Activated gamma-delta T cell (primary cell): ENCODE measurements around the gene GPC6.
"Not testable (repeated sequence)": the region's sequence is repeated elsewhere in the genome, so short reads cannot be mapped to it uniquely, and the experiment has no call there.

Experiments
- DNase-seq: peaks from one replicate; lab custom pipeline; 2025; lab: John Stamatoyannopoulos, UW
- total RNA-seq, 2 donors: gene quantifications; one replicate each; lab custom pipeline; 2026; lab: John Stamatoyannopoulos, UW

GPC6 gene
- total RNA-seq: 0 to 0.48 reads per million in 2 donors

DNA sequence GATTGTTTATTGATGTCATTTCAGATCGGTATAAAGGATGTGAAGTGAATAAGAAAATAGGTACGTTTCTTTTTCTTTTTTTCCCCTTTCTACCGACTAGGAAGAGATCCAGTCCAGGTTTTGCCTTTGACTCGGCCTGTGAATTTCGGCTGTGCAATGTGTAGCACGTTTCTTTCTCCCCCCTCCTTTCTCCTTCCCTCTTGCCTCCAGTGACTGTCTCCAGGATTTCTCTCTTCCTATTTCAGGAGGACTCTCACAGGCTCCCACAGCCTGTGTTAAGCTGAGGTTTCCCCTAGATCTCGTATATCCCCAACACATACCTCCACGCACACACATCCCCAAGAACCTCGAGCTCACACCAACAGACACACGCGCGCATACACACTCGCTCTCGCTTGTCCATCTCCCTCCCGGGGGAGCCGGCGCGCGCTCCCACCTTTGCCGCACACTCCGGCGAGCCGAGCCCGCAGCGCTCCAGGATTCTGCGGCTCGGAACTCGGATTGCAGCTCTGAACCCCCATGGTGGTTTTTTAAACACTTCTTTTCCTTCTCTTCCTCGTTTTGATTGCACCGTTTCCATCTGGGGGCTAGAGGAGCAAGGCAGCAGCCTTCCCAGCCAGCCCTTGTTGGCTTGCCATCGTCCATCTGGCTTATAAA, at the start of gene GPC6:
TSS of gene GPC6 (plus strand) at position 185 of the 657 bp plus-strand sequence.
- no peak for DNase-seq

DNA sequence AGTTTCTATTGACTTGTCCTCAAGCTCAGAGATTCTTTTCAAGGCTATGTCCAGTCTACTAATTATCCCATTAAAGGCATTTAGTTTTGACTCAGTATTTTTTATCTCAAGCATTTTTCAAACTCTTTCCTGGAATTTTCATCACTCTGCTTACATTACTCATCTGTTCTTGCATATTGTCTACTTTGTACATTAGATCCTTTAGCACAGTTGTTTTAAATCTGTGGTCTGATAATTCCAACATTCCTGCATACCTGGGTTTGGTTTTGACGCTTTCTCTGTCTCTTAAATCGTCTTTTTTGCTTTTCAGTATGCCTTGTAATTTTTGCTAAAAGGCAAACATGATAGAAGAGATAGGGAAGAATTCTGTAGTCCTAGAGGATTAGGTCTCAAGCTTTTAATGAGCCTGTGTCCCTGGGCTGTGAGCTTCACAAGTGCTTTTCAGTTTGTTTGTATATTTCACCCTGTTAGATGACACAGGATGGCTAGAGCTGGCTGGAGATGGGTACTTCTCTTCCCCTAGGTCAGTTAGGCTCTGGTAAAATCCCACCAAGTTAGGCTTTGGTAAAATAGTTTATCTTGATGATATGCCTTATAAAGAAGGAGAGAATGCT, 46.1 kb upstream of the GPC6 start:
- no peak for DNase-seq

DNA sequence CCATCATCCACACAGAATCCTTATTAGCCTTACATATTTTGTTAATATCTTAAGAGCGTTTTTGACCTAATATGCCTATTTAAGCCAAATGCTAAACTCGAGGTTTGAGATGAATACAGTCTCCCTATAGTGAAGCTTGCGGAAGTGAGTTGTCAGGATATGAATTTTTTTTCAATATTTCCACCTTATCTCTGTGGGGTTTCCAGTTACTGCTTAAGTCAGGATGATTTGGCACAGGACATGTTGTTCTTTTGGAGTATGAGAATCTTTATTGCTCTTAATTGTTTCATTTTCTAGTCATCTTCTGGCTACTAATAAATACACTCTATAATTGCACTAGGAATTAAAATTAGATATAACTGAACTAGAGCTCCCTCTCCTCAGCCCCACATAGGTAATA, 44.2 kb upstream of the GPC6 start:
- DNase-seq: no peak

DNA sequence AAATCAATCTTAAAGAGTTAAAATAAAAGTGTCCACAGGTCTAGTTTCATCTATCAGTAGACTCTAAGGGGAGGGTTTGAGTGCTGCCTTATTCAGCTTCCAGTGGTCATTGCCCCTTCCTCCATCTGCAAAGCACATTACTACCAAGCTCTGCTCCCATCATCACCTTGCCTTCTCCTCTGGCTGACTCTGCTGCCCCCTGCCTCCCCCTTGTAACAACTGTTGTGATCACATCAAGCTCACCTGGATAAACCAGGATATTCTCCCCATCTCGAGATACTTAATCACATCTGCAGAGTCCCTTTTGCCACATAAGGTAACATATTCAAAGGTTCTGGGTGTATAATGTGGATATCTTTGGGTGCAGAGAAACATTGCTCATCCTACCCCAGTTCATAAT, 43.3 kb upstream of the GPC6 start:
- DNase-seq: no peak

DNA sequence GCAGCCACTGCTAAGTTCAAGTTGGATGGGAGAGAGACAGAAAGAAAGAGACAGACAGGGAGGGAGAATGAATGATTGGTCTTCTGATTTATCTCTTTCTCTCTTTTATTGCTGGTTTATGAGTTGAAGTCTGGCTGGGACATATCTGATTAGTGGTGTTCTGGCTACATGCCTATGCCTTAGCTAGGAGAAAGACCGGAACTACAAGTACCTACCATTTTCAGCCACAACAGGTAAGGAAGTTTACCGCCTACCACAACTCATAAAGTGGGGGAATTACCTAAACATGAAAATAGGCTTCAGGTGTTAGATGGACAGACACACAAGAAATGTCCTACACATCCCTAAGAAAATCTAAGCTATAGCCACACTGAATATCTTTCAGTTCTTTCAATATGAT, 36.6 kb upstream of the GPC6 start:
- no peak for DNase-seq

DNA sequence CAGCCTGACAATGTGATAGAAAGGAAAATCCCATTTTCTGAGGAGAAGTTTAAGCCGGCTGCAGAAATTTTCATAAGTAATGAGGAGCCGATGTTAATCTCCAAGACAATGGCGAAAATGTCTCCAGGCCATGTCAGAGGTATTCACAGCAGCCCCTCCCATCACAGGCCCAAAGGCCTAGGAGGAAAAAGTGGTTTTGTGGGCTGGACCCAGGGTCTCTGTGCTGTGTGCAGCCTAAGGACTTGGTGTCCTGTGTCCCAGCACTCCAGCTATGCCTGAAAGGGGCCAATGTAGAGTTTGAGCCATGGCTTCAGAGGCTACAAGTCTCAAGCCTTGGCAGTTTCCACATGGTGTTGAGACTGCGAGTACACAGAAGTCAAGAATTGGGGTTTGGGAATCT, 32.9 kb upstream of the GPC6 start:
- DNase-seq: no peak

DNA sequence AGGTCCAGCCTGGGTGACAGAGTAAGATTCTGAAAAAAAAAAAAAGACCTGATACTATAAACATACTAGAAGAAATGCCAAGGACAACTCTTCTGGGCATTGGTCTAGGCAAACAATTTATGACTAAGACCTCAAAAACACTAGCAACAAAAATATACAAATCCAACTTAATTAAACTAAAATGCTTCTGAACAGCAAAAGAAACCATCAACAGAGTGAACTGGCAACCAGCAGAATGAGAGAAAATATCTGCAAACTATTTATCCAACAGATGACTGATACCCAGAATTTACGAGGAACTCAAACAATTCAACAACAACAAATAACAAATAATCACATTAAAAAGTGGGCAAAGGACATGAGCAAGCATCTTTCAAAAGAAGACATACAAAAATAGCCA, 26.8 kb upstream of the GPC6 start:
- DNase-seq: no peak

DNA sequence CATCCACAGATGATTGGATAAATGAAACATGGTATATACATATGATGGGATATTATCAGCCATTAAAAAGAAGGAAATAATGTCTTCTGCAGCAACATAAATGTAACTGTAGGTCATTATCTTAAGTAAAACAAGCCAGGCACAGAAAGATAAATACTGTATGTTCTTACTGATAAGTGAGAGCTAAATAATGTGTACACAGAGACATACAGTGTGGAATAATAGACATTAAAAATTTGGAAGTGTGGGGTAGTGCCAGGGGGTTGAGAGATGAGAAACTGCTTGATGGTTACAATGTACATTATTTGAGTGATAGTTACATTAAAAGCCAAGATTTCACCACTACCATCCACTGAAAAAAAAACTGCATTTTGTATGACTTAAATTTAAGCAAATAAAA, 26.0 kb upstream of the GPC6 start:
- DNase-seq: no peak

DNA sequence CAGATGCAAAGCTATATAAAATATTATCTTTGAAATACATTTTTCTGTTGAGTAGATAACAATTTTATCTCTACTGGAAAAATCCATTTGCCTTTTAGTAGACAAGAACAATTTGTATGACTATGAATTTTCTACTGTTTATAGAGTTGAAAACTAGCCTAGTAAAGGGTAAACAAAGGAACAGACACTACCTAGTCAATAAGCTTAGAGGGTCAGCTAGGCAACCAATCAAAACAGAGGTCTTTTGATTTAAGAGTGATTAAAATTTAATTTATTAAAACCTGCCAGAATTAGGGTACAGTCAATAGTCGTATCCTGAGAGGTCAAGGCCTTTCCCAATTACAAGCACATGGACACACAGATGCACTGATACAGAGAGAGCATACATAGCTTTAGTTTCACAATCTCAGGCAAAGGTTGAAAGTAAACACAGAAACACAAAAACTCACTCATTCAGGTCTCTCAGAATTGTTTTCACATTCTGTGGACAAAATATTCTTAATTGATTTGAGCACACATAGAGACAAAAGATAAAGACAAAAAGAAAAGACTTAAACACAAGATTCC, 24.5 kb upstream of the GPC6 start:
- no peak for DNase-seq

DNA sequence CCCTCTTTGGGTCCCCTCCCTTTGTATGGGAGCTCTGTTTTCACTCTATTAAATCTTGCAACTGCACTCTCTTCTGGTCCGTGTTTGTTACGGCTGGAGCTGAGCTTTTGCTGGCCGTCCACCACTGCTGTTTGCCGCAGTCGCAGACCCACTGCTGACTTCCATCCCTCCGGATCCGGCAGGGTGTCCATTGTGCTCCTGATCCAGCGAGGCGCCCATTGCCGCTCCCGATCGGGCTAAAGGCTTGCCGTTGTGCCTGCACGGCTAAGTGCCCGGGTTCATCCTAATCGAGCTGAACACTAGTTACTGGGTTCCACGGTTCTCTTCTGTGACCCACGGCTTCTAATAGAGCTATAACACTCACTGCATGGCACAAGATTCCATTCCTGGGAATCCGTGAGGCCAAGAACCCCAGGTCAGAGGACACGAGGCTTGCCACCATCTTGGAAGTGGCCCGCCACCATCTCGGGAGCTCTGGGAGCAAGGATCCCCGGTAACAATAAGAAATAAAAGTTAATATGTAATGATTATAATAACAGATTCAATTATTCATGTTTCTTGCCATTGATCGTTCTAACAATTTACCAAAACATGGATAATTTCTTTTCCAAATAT, 19.7 kb upstream of the GPC6 start:
- not testable (repeated sequence) for DNase-seq

DNA sequence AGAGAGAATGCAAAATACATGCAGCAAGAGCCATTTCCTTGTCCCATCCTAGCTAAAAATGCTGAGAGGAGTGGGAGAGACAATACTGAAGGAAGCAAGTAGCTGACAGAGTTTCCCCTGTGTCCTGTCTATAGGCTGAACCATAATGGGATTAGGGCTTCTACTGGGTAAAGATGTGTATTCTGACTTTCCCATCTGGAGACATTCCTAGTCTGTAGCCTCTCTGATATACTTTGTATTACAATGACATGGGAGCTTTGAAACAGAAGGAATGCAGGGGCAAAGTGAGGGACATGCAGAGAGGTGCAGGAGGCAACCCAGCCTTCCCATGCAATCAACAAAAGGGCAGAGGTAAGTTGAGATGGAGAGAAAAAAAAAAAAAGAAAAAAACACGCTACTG, 10.5 kb upstream of the GPC6 start:
- no peak for DNase-seq

DNA sequence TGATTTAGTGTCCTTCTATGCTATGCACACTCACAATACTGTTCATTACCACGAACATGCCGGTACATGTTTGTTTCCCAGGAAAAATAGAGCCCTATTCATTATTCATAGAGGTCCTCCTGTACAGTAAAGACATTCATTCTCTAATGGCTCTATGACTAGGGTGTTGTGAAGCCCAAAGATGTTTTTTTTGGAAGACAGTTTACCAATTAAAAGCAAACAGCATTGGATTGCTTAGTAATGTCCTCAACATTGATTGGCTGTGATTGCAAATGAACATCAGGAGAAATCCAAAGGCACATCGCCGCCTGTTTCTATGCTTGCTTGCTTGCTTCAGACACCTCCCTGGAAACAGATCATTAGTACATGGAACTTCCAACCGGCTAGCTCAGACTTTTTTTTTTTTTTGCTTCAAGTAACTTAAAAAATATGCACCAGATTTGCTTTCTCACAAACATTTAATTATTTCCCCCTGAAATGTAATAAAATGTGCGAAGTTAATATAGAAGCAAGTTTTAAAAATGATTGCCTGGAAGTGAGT, 8.8 kb upstream of the GPC6 start:
- DNase-seq: no peak

DNA sequence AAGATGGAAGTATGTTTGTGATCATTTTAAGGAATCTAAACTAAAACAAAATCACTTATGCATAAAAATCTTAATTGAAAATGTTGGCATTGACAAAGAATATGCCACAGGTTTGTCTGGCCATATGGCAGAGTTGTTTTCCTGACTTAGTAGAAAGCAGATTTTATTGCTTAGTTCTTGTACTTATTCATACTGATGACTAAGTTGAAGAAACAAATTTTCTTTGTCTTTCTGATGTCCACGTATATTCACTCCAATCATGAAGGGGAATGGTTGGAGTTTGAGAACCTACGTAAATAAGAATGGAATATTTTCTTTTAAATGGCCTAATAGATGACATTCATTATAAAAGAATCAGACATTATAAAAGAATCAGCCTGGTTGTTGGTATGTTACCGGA, 8.0 kb upstream of the GPC6 start:
- DNase-seq: no peak

DNA sequence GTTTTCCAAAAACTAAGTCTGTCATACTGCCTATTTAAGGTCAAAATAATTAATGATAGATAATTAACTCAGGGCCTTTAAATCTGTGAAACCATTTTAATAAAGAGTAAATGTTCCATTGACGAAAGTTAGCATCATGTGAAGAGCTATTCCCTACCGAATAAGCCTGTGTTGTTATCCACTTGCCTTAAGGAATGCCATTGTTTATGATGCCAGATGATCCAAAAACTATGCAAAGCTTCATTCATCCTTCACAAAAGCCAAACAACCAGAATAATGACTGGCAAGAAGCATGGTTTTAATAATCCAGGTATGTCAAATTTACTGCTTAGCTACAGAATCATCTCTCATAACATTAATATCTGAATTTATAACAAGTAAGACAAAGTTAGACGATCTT, 6.5 kb upstream of the GPC6 start:
- no peak for DNase-seq

DNA sequence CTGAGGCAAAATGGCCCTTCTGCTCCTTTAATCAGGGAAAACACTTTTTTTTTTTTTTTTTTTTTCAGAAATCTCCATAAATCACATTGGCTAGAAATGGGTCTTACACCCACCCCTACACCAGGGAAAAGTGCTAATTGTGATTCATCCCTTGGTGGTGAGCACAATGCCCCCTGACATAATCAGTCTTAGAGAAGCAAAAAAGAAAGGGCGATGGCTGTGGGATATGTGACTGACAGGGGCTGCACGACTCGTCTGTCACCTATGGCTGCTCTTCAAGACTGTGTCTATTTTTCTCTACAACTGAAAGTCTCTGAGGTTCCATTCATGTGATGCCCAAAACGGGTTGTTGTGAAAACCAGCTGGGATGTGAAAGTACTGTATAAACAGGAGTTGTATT, 3.6 kb upstream of the GPC6 start:
- DNase-seq: no peak

DNA sequence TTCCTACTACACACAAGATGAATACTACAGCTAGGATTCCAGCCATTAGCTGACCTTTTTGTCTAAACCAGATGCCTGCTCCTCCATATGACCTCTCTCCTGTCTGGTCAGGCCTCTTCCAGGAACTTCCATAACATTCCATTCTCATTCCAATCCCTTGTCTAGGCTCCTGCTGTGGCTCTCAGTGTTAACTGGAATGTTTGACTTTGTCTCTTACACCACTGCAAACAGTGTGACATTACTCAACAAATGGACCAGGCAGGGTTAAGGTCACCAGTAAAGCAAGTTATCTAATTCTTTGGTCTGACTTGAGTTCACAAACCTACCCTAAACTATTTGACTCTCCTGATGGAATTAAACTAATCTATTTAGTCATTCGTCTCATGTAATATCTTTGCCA, 2.1 kb upstream of the GPC6 start:
- no peak for DNase-seq

DNA sequence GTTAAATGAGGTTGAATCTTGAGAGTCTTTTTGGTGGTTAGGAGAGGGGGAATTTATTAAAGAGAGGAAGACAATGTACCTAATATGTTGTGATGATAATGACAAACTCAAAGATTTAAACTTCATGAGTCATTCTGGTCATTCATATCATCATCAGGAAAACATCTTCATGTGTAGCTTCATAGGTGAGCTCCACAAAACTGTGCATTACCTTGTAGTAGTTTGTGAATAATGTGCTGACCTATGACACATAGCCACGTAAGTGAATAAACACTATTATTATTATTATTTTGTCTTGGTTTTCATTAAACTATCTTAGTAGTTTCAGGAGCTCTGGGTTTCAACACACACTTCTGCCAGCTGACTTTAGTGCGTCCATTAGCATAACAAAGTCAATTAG, 997 bp upstream of the GPC6 start:
- no peak for DNase-seq

DNA sequence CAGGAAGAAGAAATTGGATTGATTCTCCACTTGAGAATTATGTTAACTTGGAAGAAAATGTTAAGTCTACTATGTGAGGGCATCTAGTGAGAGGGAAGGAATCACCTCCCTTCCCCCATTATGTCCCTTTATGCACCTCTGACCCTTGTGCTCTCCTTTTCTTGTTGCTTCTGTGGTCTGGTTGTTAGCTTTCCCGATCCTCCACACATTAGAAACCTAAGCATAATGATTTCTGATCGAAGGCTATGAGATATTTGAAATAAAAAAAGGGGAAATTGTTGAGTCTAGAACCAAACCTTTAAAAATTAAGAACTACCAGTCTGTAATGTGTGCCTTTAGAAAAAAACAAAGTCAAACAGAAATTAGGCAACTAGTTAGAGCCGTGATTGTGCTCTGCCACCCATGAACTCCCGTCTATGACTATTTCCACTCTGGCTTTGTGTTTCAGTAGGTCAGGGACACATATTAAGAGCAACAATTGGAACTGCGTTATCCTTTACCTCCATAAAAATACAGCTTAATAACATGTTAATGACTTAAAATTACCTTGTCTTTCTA, 463 bp upstream of the GPC6 start:
- DNase-seq: no peak

DNA sequence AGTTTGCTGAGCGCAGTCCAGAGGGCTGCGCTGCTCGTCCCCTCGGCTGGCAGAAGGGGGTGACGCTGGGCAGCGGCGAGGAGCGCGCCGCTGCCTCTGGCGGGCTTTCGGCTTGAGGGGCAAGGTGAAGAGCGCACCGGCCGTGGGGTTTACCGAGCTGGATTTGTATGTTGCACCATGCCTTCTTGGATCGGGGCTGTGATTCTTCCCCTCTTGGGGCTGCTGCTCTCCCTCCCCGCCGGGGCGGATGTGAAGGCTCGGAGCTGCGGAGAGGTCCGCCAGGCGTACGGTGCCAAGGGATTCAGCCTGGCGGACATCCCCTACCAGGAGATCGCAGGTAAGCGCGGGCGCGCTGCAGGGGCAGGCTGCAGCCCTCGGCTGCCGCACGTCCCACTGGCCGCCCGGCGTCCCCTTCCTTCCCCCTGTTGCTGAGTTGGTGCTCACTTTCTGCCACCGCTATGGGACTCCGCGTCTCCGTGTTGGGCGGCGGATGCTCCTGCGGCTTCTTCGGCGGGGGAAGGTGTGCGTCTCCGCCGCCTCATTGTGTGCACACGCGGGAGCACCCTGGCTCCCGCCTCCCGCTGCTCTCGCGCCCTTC, 772 bp downstream of the GPC6 start:
- DNase-seq: no peak

DNA sequence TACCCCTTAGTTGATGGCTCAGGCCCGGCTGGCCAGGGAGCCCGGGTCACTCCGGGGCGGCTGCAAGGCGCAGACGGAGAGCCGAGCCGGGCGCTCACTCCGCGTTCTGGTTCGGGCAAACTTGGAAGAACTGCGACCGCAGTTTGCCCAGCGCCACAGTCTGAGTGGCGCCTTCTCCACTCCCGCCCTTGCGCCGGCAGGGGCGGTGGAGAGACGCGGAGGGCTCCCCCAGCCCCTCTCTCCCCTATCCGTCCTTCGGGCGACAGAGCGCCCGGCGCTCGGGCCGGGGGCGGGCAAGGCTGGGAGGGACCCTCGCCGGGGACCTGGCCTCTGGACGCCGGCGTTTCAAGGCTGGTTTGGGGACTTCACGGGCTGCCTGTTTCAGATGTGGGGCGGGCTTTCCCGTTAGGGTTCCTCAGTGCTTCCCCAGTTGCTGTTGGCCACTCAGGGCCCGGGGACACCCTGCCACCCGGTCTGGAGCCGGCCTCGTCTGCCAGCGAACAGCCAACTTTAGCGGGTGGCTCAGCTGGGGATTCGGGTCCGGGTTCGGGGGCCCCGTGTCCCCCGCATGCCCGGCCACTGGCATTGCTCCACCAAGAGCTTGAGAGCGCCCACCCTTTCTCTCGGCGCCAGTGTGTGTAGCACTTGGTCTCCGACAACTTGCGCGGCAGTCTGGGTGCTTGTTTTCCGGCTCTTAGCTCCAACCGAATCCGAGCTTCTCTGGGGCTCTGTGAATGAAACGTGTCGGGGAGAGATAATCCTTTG, 1.5 kb downstream of the GPC6 start:
- no peak for DNase-seq

DNA sequence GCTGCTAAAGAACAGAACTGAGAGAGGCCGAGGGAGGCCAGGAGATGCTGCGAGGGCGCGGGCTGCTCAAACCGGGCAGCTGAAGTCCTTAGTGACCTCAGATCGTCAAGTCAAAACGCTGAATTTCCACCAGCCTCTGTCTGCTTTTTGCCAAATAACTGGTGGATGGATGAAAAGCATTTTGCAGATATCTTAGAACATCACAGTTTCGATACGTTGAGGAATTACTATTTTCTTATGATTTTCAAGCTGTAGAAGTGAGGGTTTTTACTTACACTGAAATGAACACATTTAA, 2.0 kb downstream of the GPC6 start:
- DNase-seq: no peak
